Transverse colon (tissue), 4 donors: ENCODE measurements around the gene DGAT2. TPM values are rescaled to one million over a fixed set of nuclear protein-coding genes. Genes with fewer than 3 reads are reported as not detected.

Experiments
- DNase-seq: peaks from one replicate; pipeline ENCODE4 v3.0.0-alpha.2; 2019
- H3K27ac ChIP-seq, 4 donors: fragments of 200-600 bp; sonication (generic); 2 replicates each; pipeline ENCODE4 v1.5.1; 2016 to 2018; ENCODE audit warnings: inconsistent platforms in 4 of 4
- H3K27me3 ChIP-seq: fragments of 200-600 bp; sonication (generic); 2 replicates; pipeline ENCODE4 v1.5.1; 2017; ENCODE audit warnings: inconsistent platforms
- H3K36me3 ChIP-seq, 4 donors: fragments of 200-600 bp; sonication (generic); 2 replicates each; pipeline ENCODE4 v1.5.1; 2017 to 2019; ENCODE audit warnings: inconsistent platforms in 4 of 4
- H3K4me1 ChIP-seq, 4 donors: fragments of 200-600 bp; sonication (generic); 2 replicates each; pipeline ENCODE4 v1.5.1; 2017 to 2020; ENCODE audit warnings: inconsistent platforms in 4 of 4
- H3K4me3 ChIP-seq, 4 donors: fragments of 200-600 bp; sonication (generic); 1 replicate in 1 of 4; 2 replicates in 3 of 4; pipeline versions ENCODE4 v1.5.1 to v1.6.1; 2017 to 2019; ENCODE audit warnings: inconsistent platforms in 4 of 4
- H3K9me3 ChIP-seq, 2 donors: fragments of 200-600 bp; sonication (generic); 2 replicates each; pipeline ENCODE4 v1.5.1; 2017 to 2019; ENCODE audit warnings: inconsistent platforms in 2 of 2
- EP300 ChIP-seq: sonication (generic); formaldehyde crosslinking; IDR thresholded peaks from one replicate; pipeline ENCODE4 v1.6.1; 2017; ENCODE audit warnings: antibody characterized with exemption, low read depth
- POLR2A ChIP-seq: fragments of 450-650 bp; IDR thresholded peaks from one replicate; pipeline ENCODE4 v1.6.1; 2016; ENCODE audit warnings: antibody characterized with exemption, mild to moderate bottlenecking, moderate library complexity
- POLR2AphosphoS5 ChIP-seq, 3 donors: sonication (generic); formaldehyde crosslinking; IDR thresholded peaks; one replicate each; pipeline ENCODE4 v1.6.1; 2016; ENCODE audit warnings: antibody characterized with exemption in 3 of 3
- WGBS, 2 donors: methylation state at CpG; one replicate each; pipeline ENCODE4 v1.1.5; 2018; ENCODE audit warnings: low coverage in 1 of 2; 5-methylcytosine and 5-hydroxymethylcytosine counted together
- in situ Hi-C, 4 donors: fragments of 200-750 bp; cut with MboI; loops; one replicate each; pipeline versions ENCODE4 v1.15.0 to v1.15.1; 2017; ENCODE audit warnings: low sequenced_read_pairs in 3 of 4, low pct_ligation_motif_present in 1 of 4, low pct_unique_long_range_greater_than_20kb in 1 of 4
- intact Hi-C: fragments of 100-400 bp; cut with DNase I; formaldehyde crosslinking; loops from one replicate; pipeline ENCODE4 v1.15.1; 2023; ENCODE audit warnings: low total_unique reads
- total RNA-seq, 4 donors: library from RNA; depleted of rRNA; stranded (reverse); fragments of >200 nt; gene quantifications; one replicate each; pipeline ENCODE4 v1.1.0, GENCODE V29; 2016
- TF ChIP-seq, protein P1 (sequence below), 5 experiments: fragments of 200-600 bp in 3 of 5; fragments of 450-650 bp in 2 of 5; sonication (generic) in 3 of 5; IDR thresholded peaks; 1 replicate in 2 of 5; 2 replicates in 3 of 5; pipeline ENCODE4 v1.5.1; 2016 to 2017; ENCODE audit warnings: antibody characterized with exemption in 5 of 5, inconsistent platforms in 3 of 5, mild to moderate bottlenecking in 2 of 5, moderate library complexity in 1 of 5

The DGAT2 gene
- total RNA-seq, 4 donors from 2014 or later = 3.3 to 3.7 TPM; not detected in 2

DNA sequence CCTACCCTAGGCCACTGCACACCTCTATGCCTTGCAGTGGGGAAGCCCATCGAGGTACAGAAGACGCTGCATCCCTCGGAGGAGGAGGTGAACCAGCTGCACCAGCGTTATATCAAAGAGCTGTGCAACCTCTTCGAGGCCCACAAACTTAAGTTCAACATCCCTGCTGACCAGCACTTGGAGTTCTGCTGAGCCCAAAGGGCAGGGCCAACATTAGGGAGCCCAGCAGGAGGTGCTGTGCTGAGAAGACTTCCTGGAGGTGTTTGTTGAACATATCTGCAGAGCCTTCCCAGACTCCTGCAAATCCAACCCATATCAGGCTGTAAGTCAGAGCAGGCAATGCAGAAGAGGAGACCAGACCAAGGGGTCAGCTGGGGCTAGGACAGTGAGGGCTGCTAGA lies 37.5 kb upstream of the DGAT2 start:
- in situ Hi-C loops = no loop called here
- intact Hi-C loops = no loop called here
- Histone ChIP-seq H3K9me3 (no peaks in the 10 kb centered on the region), H3K27me3 (no peaks in the 10 kb centered on the region), H3K4me1 (peaks cover 0 to 26% (median 15%) of the 10 kb centered on the region in 4 donors), H3K36me3 (no peaks in the 10 kb centered on the region), H3K4me3 (no peak overlapping the region), H3K27ac (no peak overlapping the region)
- TF ChIP-seq POLR2AphosphoS5 (IDR thresholded peaks at IDR 0.05) (no peak), POLR2A (no peak), EP300 (no peak)
- TF ChIP-seq, protein P1, sequence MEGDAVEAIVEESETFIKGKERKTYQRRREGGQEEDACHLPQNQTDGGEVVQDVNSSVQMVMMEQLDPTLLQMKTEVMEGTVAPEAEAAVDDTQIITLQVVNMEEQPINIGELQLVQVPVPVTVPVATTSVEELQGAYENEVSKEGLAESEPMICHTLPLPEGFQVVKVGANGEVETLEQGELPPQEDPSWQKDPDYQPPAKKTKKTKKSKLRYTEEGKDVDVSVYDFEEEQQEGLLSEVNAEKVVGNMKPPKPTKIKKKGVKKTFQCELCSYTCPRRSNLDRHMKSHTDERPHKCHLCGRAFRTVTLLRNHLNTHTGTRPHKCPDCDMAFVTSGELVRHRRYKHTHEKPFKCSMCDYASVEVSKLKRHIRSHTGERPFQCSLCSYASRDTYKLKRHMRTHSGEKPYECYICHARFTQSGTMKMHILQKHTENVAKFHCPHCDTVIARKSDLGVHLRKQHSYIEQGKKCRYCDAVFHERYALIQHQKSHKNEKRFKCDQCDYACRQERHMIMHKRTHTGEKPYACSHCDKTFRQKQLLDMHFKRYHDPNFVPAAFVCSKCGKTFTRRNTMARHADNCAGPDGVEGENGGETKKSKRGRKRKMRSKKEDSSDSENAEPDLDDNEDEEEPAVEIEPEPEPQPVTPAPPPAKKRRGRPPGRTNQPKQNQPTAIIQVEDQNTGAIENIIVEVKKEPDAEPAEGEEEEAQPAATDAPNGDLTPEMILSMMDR (IDR thresholded peaks at IDR 0.05) = no peak
- WGBS, 2 donors = 94 to 100% methylated on average over 1 to 5 of the region's 5 CpGs
- no peak for DNase-seq

DNA sequence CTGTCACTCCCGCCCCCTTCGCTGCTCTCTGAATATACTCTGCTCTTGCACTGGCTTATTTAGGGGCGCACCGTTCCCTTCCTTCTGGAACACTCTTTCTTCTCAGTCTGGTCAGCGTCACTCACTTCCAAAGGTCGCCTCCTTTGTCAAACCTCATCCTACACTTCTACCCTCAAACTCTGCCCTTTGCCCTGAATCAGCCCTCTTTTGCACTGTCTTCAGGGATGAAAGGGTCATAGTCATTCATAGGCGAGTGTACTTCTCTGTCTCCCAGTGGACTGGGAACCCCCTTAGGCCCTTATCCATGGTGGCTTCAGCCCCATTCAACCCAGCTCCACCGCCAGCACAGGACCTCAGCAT lies 35.5 kb upstream of the DGAT2 start:
- in situ Hi-C loops = no loop called here
- WGBS, 2 donors = 91 to 94% methylated on average over 7 to 8 of the region's 8 CpGs
- peak overlapping the region; percentile 52 to 71 (median 61) for H3K27ac ChIP-seq
- peaks cover 0 to 26% (median 15%) of the 10 kb centered on the region in 4 donors for H3K4me1 ChIP-seq
- no peak for DNase-seq
- no peak overlapping the region for H3K4me3 ChIP-seq
- TF ChIP-seq EP300 (no peak), POLR2AphosphoS5 (IDR thresholded peaks at IDR 0.05) (no peak), POLR2A (no peak)
- TF ChIP-seq, protein P1 (IDR thresholded peaks at IDR 0.05) = no peak
- H3K27me3 ChIP-seq = no peaks in the 10 kb centered on the region
- intact Hi-C loops = no loop called here
- no peaks in the 10 kb centered on the region for H3K36me3 ChIP-seq
- no peaks in the 10 kb centered on the region for H3K9me3 ChIP-seq

DNA sequence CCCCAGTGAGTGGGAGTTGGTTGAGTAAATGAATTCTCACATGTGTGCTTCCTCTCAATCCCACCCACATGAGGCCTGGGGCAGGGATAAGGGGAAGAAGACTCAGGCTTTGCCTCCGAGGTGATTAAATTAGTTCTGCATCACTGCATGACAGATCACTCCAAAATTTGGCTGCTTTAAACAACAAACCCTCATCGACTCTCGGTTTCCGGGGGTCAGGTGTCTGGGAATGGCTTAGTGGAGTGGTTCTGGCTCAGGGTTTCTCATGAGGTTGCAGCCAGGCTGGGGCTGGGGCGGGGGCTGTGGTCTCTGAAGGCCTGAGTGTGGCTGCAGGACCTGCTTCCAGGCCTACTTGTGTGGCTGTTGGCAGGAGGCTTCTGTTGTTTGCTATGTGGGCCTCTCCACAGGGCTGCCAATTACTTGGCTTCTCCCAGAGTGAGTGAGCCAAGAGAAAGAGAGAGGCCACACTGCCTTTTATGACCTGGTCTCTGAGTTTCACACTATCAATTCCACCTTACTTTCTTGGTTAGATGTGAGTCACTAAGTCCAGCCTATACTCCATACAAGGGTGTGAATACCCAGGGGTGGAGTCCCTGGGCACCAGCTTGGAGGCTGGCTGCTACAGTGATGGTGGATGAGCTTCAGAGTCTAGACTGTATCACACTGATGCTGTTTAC lies 35.0 kb upstream of the DGAT2 start:
- Histone ChIP-seq H3K27me3 (no peaks in the 10 kb centered on the region), H3K9me3 (no peaks in the 10 kb centered on the region), H3K36me3 (no peaks in the 10 kb centered on the region), H3K27ac (peak overlapping the region; percentile 52 to 71 (median 61)), H3K4me3 (no peak overlapping the region), H3K4me1 (peaks cover 0 to 26% (median 15%) of the 10 kb centered on the region in 4 donors)
- intact Hi-C loops (no loop called here), in situ Hi-C loops (no loop called here)
- DNase-seq = no peak
- WGBS, 2 donors = 75% methylated on average over 5 of the region's 5 CpGs; no CpG with 5 or more reads in 1 of the 2 donors
- TF ChIP-seq EP300 (no peak), POLR2AphosphoS5 (IDR thresholded peaks at IDR 0.05) (peak in 1 of 3 donors; percentile 7)

DNA sequence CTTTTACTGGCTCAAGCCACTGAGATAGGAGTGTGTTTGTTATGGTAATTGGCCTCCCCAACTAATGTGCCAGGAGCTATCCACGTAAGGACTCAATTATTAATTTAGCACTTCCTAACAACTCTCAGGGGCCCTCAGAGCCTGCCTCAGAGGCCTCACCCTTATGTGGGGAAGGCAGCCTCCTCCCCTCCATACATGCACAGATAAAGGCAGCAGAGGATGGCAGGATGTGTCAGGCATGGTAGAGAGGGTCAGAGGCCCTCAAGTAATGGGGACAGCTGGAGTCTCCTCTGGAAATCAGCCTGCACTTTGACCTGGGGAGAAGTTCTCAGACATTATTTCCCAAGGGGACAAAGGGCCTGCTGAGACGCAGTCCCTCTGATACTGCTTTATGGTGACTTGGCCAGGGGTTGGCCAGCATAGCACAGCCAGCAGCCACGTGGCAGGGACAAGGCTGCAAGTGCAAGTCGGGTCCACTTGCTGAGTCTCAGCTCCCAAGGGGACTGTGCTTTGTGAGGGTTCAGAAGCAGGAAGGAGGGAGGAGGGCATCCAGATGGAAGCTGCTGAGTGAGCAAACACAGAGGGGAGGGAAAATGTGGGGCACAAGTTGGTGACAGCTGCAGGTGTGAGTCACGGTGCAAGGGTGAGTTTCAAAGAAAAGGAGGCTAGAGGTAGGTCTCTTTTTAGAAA lies 33.9 kb upstream of the DGAT2 start:
- Histone ChIP-seq H3K36me3 (no peaks in the 10 kb centered on the region), H3K27ac (peak overlapping the region; percentile 52 to 71 (median 61)), H3K9me3 (no peaks in the 10 kb centered on the region), H3K4me3 (no peak overlapping the region), H3K27me3 (no peaks in the 10 kb centered on the region), H3K4me1 (peaks cover 0 to 26% (median 15%) of the 10 kb centered on the region in 4 donors)
- TF ChIP-seq POLR2A (peak; percentile 26), EP300 (no peak), POLR2AphosphoS5 (IDR thresholded peaks at IDR 0.05) (peak in 2 of 3 donors; percentile 45 to 65)
- TF ChIP-seq, protein P1 (IDR thresholded peaks at IDR 0.05) = no peak
- WGBS, 2 donors = 17 to 42% methylated on average over 1 to 5 of the region's 5 CpGs
- in situ Hi-C loops (no loop called here), intact Hi-C loops (no loop called here)
- peak; percentile 69 for DNase-seq
